ENCODE results near the gene MACF1. TPM values are rescaled to one million over a fixed set of nuclear protein-coding genes. Genes with fewer than 3 reads are reported as not detected.

MACF1 gene
- total RNA-seq, 2 experiments from 2014 or later = 248 to 252 TPM

- ATAC-seq (ENCODE audit: poor library complexity) = no peak
- ChIA-PET POLR2A (no interaction called here), CTCF (interaction anchor here (1.1 to 13.8 kb wide), 2 partner anchors 69 to 89 kb away, joined by 6 to 376 read pairs; no protein-coding TSS in a partner anchor)
- no peak for DNase-seq
- H3K9me3 Mint-ChIP-seq = no peaks in the 10 kb centered on the region
- Histone ChIP-seq H3K4me3 (ENCODE audit: low read length) (no peak overlapping the region), H3K27ac (ENCODE audit: low read depth in 1 of 2, low read length in 2 of 2) (no peak overlapping the region), H3K36me3 (ENCODE audit: insufficient read depth, low read length) (no peaks in the 10 kb centered on the region), H3K4me1 (ENCODE audit: insufficient read depth, low read length) (peaks cover 41% of the 10 kb centered on the region), H3K9me3 (ENCODE audit: control insufficient read depth in 1 of 2, insufficient read depth in 1 of 2, low read length in 2 of 2) (no peaks in the 10 kb centered on the region), H3K27me3 (ENCODE audit: control insufficient read depth in 1 of 2, insufficient read depth in 2 of 2, low read length in 2 of 2) (no peaks in the 10 kb centered on the region)
- intact Hi-C loops (cut with DNase I, micrococcal nuclease) = no loop called here
- H3K27ac Mint-ChIP-seq = peak overlapping the region; percentile 89
- TF ChIP-seq, protein P1, sequence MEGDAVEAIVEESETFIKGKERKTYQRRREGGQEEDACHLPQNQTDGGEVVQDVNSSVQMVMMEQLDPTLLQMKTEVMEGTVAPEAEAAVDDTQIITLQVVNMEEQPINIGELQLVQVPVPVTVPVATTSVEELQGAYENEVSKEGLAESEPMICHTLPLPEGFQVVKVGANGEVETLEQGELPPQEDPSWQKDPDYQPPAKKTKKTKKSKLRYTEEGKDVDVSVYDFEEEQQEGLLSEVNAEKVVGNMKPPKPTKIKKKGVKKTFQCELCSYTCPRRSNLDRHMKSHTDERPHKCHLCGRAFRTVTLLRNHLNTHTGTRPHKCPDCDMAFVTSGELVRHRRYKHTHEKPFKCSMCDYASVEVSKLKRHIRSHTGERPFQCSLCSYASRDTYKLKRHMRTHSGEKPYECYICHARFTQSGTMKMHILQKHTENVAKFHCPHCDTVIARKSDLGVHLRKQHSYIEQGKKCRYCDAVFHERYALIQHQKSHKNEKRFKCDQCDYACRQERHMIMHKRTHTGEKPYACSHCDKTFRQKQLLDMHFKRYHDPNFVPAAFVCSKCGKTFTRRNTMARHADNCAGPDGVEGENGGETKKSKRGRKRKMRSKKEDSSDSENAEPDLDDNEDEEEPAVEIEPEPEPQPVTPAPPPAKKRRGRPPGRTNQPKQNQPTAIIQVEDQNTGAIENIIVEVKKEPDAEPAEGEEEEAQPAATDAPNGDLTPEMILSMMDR (IDR thresholded peaks at IDR 0.05) = no peak
- H3K4me1 Mint-ChIP-seq (ENCODE audit: low read depth) = peaks cover 66% of the 10 kb centered on the region
- no peaks in the 10 kb centered on the region for H3K27me3 Mint-ChIP-seq
- H3K4me3 Mint-ChIP-seq = no peak overlapping the region
- no peaks in the 10 kb centered on the region for H3K36me3 Mint-ChIP-seq (ENCODE audit: low read depth)
These were observed 17.0 kb upstream of the MACF1 start for GRCh38 chr1:39187275-39188046.

DNA sequence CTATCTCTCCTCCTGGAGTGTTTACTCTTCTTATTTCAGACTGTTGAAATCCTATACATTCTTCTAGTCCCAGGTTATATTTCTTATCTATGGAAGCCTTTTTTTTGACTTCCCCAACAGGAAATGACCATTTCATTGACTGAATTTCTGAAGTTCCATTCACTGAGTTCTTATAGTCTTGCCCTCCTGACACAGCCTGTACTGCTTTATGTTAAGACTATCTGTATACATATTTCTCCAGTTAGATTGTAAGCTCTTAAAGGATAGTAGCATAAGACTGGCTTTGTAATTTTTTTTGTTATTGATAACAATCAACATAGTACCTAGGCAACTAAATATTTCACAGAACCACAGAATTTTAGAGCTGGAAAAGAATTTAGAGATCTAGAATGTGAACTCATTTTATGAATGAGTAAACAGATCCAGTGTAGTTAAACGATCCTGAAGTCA, 14.9 kb upstream of the MACF1 start:
- no peak overlapping the region for H3K27ac ChIP-seq (ENCODE audit: low read depth in 1 of 2, low read length in 2 of 2)
- intact Hi-C loops (cut with DNase I, micrococcal nuclease) = loop anchor here in 1 of 2 experiments (2.0 kb wide), 1 partner anchor 87 kb away; no protein-coding TSS in a partner anchor
- ATAC-seq (ENCODE audit: poor library complexity) = no peak
- H3K27me3 ChIP-seq (ENCODE audit: control insufficient read depth in 1 of 2, insufficient read depth in 2 of 2, low read length in 2 of 2) = no peaks in the 10 kb centered on the region
- TF ChIP-seq, protein P1 (IDR thresholded peaks at IDR 0.05) = no peak
- no peaks in the 10 kb centered on the region for H3K9me3 ChIP-seq (ENCODE audit: control insufficient read depth in 1 of 2, insufficient read depth in 1 of 2, low read length in 2 of 2)
- Mint-ChIP-seq H3K27me3 (no peaks in the 10 kb centered on the region), H3K9me3 (no peaks in the 10 kb centered on the region), H3K4me3 (no peak overlapping the region), H3K27ac (peak overlapping the region; percentile 41), H3K36me3 (ENCODE audit: low read depth) (no peaks in the 10 kb centered on the region), H3K4me1 (ENCODE audit: low read depth) (peaks cover 68% of the 10 kb centered on the region)
- ChIA-PET CTCF (interaction anchor here (1.1 to 13.8 kb wide), 2 partner anchors 67 to 91 kb away, joined by 4 to 376 read pairs; no protein-coding TSS in a partner anchor), POLR2A (interaction anchor here (7.2 kb wide), 1 partner anchor 16 kb away, joined by 86 read pairs; the partner anchor contains the start of gene MACF1)
- no peak for DNase-seq
- H3K36me3 ChIP-seq (ENCODE audit: insufficient read depth, low read length) = no peaks in the 10 kb centered on the region
- H3K4me1 ChIP-seq (ENCODE audit: insufficient read depth, low read length) = peaks cover 48% of the 10 kb centered on the region
- no peak overlapping the region for H3K4me3 ChIP-seq (ENCODE audit: low read length)

DNA sequence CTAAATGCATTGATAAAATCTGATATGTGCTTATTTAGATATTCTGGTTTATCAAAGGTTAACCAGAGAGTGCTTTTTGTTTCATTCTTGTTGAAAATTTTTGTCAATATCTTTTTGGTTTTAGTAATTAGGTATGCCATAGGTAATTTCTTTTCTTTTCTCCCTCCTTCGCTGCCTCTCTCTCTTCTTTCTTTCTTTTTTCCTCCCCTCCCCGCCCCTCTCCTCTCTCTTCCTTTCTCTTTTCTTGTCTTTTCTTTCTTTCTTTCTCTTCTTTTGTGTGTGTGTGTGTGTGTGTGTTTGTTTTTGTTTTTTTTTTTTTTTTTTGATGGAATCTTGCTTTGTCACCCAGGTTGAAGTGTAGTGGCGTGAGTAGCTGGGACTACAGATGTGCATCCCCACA, 14.4 kb upstream of the MACF1 start:
- no peak overlapping the region for H3K27ac ChIP-seq (ENCODE audit: low read depth in 1 of 2, low read length in 2 of 2)
- ChIA-PET POLR2A (interaction anchor here (7.2 kb wide), 1 partner anchor 15 kb away, joined by 86 read pairs; the partner anchor contains the start of gene MACF1), CTCF (interaction anchor here (1.1 to 13.8 kb wide), 3 partner anchors 33 to 91 kb away, joined by 4 to 376 read pairs (median 4); no protein-coding TSS in a partner anchor)
- peaks cover 48% of the 10 kb centered on the region for H3K4me1 ChIP-seq (ENCODE audit: insufficient read depth, low read length)
- intact Hi-C loops (cut with DNase I, micrococcal nuclease) = loop anchor here in 1 of 2 experiments (2.0 kb wide), 1 partner anchor 87 kb away; no protein-coding TSS in a partner anchor
- Mint-ChIP-seq H3K27me3 (no peaks in the 10 kb centered on the region), H3K36me3 (ENCODE audit: low read depth) (no peaks in the 10 kb centered on the region), H3K4me3 (no peak overlapping the region), H3K4me1 (ENCODE audit: low read depth) (peaks cover 71% of the 10 kb centered on the region), H3K9me3 (no peaks in the 10 kb centered on the region), H3K27ac (peak overlapping the region; percentile 56)
- ATAC-seq (ENCODE audit: poor library complexity) (no peak), DNase-seq (no peak)
- H3K27me3 ChIP-seq (ENCODE audit: control insufficient read depth in 1 of 2, insufficient read depth in 2 of 2, low read length in 2 of 2) = no peaks in the 10 kb centered on the region
- no peaks in the 10 kb centered on the region for H3K36me3 ChIP-seq (ENCODE audit: insufficient read depth, low read length)
- H3K4me3 ChIP-seq (ENCODE audit: low read length) = no peak overlapping the region
- no peaks in the 10 kb centered on the region for H3K9me3 ChIP-seq (ENCODE audit: control insufficient read depth in 1 of 2, insufficient read depth in 1 of 2, low read length in 2 of 2)
- TF ChIP-seq, protein P1 (IDR thresholded peaks at IDR 0.05) = no peak
